Astrocyte (in vitro differentiated cells and primary cell): ENCODE measurements around the gene VEPH1. TPM values are rescaled to one million over a fixed set of nuclear protein-coding genes. Genes with fewer than 3 reads are reported as not detected.
"Not testable (repeated sequence)": the region's sequence is repeated elsewhere in the genome, so short reads cannot be mapped to it uniquely, and the experiment has no call there.

Source experiments
- DNase-seq: peaks from one replicate; pipeline ENCODE4 v3.0.0-alpha.2; 2010; ENCODE audit warnings: low read depth
- FAIRE-seq: peaks from 2 replicates; lab custom pipeline; 2011; peaks lifted over from hg19 to GRCh38; lab: Jason Lieb, UNC
- H2AFZ ChIP-seq: 2 replicates; pipeline ENCODE4 v1.6.0; 2012; ENCODE audit warnings: low read depth, low read length, inconsistent platforms
- H3K27ac ChIP-seq: 2 replicates; pipeline ENCODE4 v1.5.1; 2011; ENCODE audit warnings: low read depth, low read length, inconsistent platforms
- H3K27me3 ChIP-seq: 2 replicates; pipeline ENCODE4 v1.6.0; 2011; ENCODE audit warnings: low read length, inconsistent platforms; ENCODE audit not compliant: insufficient read depth
- H3K36me3 ChIP-seq: 2 replicates; pipeline ENCODE4 v1.5.1; 2011; ENCODE audit warnings: low read length, inconsistent platforms; ENCODE audit not compliant: insufficient read depth
- H3K4me1 ChIP-seq: 2 replicates; pipeline ENCODE4 v1.5.1; 2011; ENCODE audit warnings: low read length, inconsistent platforms; ENCODE audit not compliant: insufficient read depth
- H3K4me2 ChIP-seq: 2 replicates; pipeline ENCODE4 v1.6.0; 2012; ENCODE audit warnings: low read length, inconsistent platforms
- H3K4me3 ChIP-seq: 2 replicates; pipeline ENCODE4 v1.5.1; 2011; ENCODE audit warnings: low read depth, mild to moderate bottlenecking, low read length, inconsistent platforms; ENCODE audit not compliant: insufficient read depth
- H3K79me2 ChIP-seq: 2 replicates; pipeline ENCODE4 v1.6.0; 2012; ENCODE audit warnings: mild to moderate bottlenecking, low read length, inconsistent platforms; ENCODE audit not compliant: insufficient read depth
- H3K9ac ChIP-seq: 2 replicates; pipeline ENCODE4 v1.6.0; 2012; ENCODE audit warnings: mild to moderate bottlenecking, low read length, inconsistent platforms
- H3K9me3 ChIP-seq: 2 replicates; pipeline ENCODE4 v1.5.1; 2012; ENCODE audit warnings: low read depth, mild to moderate bottlenecking, low read length, inconsistent platforms; ENCODE audit not compliant: insufficient read depth
- H4K20me1 ChIP-seq: 2 replicates; pipeline ENCODE4 v1.6.0; 2012; ENCODE audit warnings: low read length, inconsistent platforms; ENCODE audit not compliant: insufficient read depth
- H3K27ac Mint-ChIP-seq: one replicate; pipeline ENCODE4 v1.8.0; 2021; ENCODE audit warnings: mild to moderate bottlenecking, mixed read lengths; ENCODE audit not compliant: unreplicated experiment
- H3K27me3 Mint-ChIP-seq: one replicate; pipeline ENCODE4 v1.8.0; 2021; ENCODE audit warnings: low read depth, mixed read lengths; ENCODE audit not compliant: unreplicated experiment
- H3K36me3 Mint-ChIP-seq: one replicate; pipeline ENCODE4 v1.8.0; 2021; ENCODE audit warnings: low read depth, mixed read lengths; ENCODE audit not compliant: unreplicated experiment
- H3K4me1 Mint-ChIP-seq: one replicate; pipeline ENCODE4 v1.8.0; 2021; ENCODE audit warnings: low read depth, mixed read lengths; ENCODE audit not compliant: unreplicated experiment
- H3K4me3 Mint-ChIP-seq: one replicate; pipeline ENCODE4 v1.8.0; 2021; ENCODE audit warnings: mild to moderate bottlenecking, moderate library complexity, mixed read lengths; ENCODE audit not compliant: unreplicated experiment
- H3K9me3 Mint-ChIP-seq: one replicate; pipeline ENCODE4 v1.8.0; 2021; ENCODE audit warnings: mild to moderate bottlenecking, mixed read lengths; ENCODE audit not compliant: unreplicated experiment
- EZH2 ChIP-seq: IDR thresholded peaks from 2 replicates; pipeline ENCODE4 v1.6.1; 2012; ENCODE audit warnings: mild to moderate bottlenecking, low read length, inconsistent platforms; ENCODE audit not compliant: insufficient read depth
- total RNA-seq: library from RNA; stranded (reverse); gene quantifications from 2 replicates; pipeline ENCODE4 v1.2.1, GENCODE V29; 2021
- TF ChIP-seq, protein P1 (sequence below): IDR thresholded peaks from 2 replicates; pipeline ENCODE4 v1.5.1; 2011; ENCODE audit warnings: low read depth, mild to moderate bottlenecking, inconsistent platforms, low read length, moderate library complexity; ENCODE audit not compliant: insufficient read depth

VEPH1 gene
- total RNA-seq, 1 donor from 2014 or later, result 9.4 TPM

DNA sequence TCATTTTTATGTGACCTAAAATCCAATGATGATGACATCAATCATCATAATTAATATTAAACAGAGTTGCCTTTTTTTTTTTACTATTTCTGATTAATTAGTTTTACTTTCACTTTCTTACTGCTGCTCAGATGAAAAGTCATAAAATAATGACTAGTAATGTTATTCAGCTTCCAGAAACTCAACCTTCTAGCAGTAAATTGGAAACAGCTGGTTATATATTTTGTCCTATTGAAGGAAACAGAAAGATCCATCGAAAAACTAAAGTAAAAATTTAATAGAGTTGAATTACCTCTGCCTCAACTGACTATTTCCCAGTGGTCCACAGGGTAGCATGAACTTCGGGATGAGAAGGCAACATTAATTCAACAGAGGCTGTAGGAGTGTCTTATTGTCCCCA lies 173.7 kb downstream of the VEPH1 start:
- H3K9ac ChIP-seq, result no peak overlapping the region
- Mint-ChIP-seq H3K4me3 (no peak overlapping the region), H3K27ac (no peak overlapping the region), H3K9me3 (peaks cover 1% of the 10 kb centered on the region), H3K36me3 (no peaks in the 10 kb centered on the region), H3K27me3 (peaks cover 2% of the 10 kb centered on the region), H3K4me1 (no peaks in the 10 kb centered on the region)
- H3K9me3 ChIP-seq, result no peaks in the 10 kb centered on the region
- TF ChIP-seq, protein P1, sequence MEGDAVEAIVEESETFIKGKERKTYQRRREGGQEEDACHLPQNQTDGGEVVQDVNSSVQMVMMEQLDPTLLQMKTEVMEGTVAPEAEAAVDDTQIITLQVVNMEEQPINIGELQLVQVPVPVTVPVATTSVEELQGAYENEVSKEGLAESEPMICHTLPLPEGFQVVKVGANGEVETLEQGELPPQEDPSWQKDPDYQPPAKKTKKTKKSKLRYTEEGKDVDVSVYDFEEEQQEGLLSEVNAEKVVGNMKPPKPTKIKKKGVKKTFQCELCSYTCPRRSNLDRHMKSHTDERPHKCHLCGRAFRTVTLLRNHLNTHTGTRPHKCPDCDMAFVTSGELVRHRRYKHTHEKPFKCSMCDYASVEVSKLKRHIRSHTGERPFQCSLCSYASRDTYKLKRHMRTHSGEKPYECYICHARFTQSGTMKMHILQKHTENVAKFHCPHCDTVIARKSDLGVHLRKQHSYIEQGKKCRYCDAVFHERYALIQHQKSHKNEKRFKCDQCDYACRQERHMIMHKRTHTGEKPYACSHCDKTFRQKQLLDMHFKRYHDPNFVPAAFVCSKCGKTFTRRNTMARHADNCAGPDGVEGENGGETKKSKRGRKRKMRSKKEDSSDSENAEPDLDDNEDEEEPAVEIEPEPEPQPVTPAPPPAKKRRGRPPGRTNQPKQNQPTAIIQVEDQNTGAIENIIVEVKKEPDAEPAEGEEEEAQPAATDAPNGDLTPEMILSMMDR, result no peak
- TF ChIP-seq EZH2, result no peak
- no peaks in the 10 kb centered on the region for H3K79me2 ChIP-seq
- FAIRE-seq, result no peak
- no peak for DNase-seq
- H4K20me1 ChIP-seq, result no peaks in the 10 kb centered on the region
- no peak overlapping the region for H3K27ac ChIP-seq
- H3K4me3 ChIP-seq, result no peak overlapping the region
- H3K4me2 ChIP-seq, result no peak overlapping the region
- H2AFZ ChIP-seq, result no peak overlapping the region
- H3K36me3 ChIP-seq, result no peaks in the 10 kb centered on the region
- H3K27me3 ChIP-seq, result no peaks in the 10 kb centered on the region
- H3K4me1 ChIP-seq, result peaks cover 5% of the 10 kb centered on the region

- no peak for FAIRE-seq
- Histone ChIP-seq H4K20me1 (no peaks in the 10 kb centered on the region), H3K4me1 (no peaks in the 10 kb centered on the region), H2AFZ (no peak overlapping the region), H3K4me3 (no peak overlapping the region), H3K9me3 (no peaks in the 10 kb centered on the region), H3K79me2 (no peaks in the 10 kb centered on the region), H3K36me3 (no peaks in the 10 kb centered on the region), H3K4me2 (no peak overlapping the region), H3K9ac (no peak overlapping the region), H3K27ac (no peak overlapping the region), H3K27me3 (no peaks in the 10 kb centered on the region)
- no peaks in the 10 kb centered on the region for H3K4me1 Mint-ChIP-seq
- H3K27ac Mint-ChIP-seq, result no peak overlapping the region
- no peaks in the 10 kb centered on the region for H3K36me3 Mint-ChIP-seq
- peaks cover 1% of the 10 kb centered on the region for H3K9me3 Mint-ChIP-seq
- TF ChIP-seq EZH2, result no peak
- TF ChIP-seq, protein P1, result no peak
- H3K27me3 Mint-ChIP-seq, result peaks cover 2% of the 10 kb centered on the region
- no peak for DNase-seq
- H3K4me3 Mint-ChIP-seq, result no peak overlapping the region
Observed at GRCh38 chr3:157327837-157328236, 175.4 kb downstream of the VEPH1 start.

DNA sequence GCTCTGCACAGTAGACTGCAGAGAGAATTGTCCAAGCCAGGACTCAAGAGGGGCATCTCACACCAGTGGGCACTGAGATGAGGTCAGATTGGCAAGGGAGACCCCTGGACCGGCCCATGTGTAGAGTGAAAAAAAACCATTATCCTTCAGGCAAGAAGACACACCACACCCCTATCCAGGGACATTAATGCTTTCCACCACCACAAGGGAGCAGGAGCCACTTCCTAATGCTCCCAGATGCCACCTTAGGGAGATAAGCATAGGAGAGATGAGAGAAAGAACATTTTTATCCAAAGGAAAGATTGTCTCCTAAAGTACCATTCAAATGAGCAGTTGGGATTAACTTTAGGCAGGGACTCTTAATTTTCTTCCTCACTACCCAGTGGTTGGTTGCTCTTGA lies 176.2 kb downstream of the VEPH1 start:
- no peak overlapping the region for H3K27ac Mint-ChIP-seq
- peaks cover 2% of the 10 kb centered on the region for H3K27me3 Mint-ChIP-seq
- FAIRE-seq (no peak), DNase-seq (no peak)
- Histone ChIP-seq H3K4me2 (no peak overlapping the region), H3K36me3 (no peaks in the 10 kb centered on the region), H3K79me2 (no peaks in the 10 kb centered on the region), H3K4me1 (no peaks in the 10 kb centered on the region), H3K27me3 (no peaks in the 10 kb centered on the region), H4K20me1 (no peaks in the 10 kb centered on the region), H2AFZ (no peak overlapping the region), H3K27ac (no peak overlapping the region), H3K9ac (no peak overlapping the region), H3K4me3 (no peak overlapping the region), H3K9me3 (no peaks in the 10 kb centered on the region)
- no peaks in the 10 kb centered on the region for H3K4me1 Mint-ChIP-seq
- TF ChIP-seq EZH2, result no peak
- TF ChIP-seq, protein P1, result no peak
- H3K36me3 Mint-ChIP-seq, result no peaks in the 10 kb centered on the region
- peaks cover 1% of the 10 kb centered on the region for H3K9me3 Mint-ChIP-seq
- no peak overlapping the region for H3K4me3 Mint-ChIP-seq

GRCh38 chr3:157324869-157325268 lies 178.3 kb downstream of the VEPH1 start:
- H4K20me1 ChIP-seq, H3K9me3 ChIP-seq, H3K4me1 ChIP-seq, H3K36me3 ChIP-seq, H3K4me2 ChIP-seq, H3K27ac Mint-ChIP-seq, H3K27ac ChIP-seq, FAIRE-seq, H3K9ac ChIP-seq, H2AFZ ChIP-seq, H3K27me3 Mint-ChIP-seq, H3K4me3 Mint-ChIP-seq, H3K79me2 ChIP-seq, H3K36me3 Mint-ChIP-seq, H3K27me3 ChIP-seq, H3K9me3 Mint-ChIP-seq, H3K4me1 Mint-ChIP-seq, H3K4me3 ChIP-seq, DNase-seq: not testable (repeated sequence)
